Fibroblast of peridontal ligament (primary cell): ENCODE data around the gene SPATA12.
"Not testable (repeated sequence)": the region's sequence is repeated elsewhere in the genome, so short reads cannot be mapped to it uniquely, and the experiment has no call there.

Source experiments
- DNase-seq: peaks from one replicate; pipeline ENCODE4 v3.0.0-alpha.2; 2010; ENCODE audit errors: extremely low read depth

SPATA12 gene

GRCh38 chr3:57083266-57083995 lies 23.0 kb downstream of the SPATA12 start:
- DNase-seq: not testable (repeated sequence)

DNA sequence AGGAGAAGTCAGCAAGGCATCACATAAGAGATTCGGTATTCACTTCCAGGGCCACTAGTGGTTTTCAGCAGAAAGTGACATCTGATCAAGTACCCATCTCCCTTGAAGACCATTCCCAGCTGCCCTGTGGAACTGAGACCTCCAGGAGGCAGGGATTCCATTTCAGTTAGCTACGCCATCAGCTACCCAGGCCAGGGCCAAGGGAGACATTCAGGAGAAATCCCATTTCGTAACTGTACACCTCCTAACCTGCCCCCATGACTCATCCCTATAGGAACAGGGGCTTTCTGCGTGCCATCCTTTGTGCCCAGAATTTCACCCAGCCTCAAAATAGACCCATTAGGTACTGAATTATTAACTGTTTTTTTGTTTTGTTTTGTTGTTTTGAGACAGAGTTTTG lies 24.7 kb downstream of the SPATA12 start:
- DNase-seq: no peak

GRCh38 chr3:57086201-57086600 lies 25.7 kb downstream of the SPATA12 start:
- DNase-seq: no peak

DNA sequence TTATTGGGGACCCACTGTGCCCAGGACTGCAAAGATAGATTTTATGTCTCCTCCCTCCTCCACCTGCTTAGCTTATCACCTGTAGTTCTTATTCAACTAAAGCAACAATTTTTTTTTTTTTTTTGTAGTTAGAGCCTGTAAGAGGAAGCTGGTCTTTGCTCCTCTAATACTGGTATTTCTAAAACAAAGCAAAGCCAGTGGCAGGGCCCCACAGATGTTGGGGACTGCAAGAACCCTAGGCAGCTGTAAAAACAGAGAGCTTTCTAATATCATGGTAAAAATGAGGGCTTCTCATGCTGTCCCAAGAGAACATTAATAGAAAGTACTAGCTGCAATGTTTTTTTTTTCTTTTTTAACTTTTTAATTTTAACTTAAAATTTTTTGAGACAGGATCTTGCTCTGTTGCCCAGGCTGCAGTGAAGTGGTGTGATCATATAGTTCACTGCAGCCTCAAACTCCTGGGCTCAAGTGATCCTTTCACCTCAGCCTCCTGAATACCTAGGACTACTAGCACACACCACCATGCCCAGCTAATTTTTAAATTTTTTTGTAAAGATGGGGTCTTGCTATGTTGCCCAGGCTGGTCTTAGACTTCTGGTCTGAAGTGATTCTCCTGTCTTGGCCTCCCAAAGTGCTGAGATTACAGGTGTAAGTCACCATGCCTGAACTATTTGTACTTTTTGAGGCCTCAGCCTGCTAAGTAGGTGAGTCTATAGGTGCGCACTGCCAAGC lies 27.1 kb downstream of the SPATA12 start:
- no peak for DNase-seq

DNA sequence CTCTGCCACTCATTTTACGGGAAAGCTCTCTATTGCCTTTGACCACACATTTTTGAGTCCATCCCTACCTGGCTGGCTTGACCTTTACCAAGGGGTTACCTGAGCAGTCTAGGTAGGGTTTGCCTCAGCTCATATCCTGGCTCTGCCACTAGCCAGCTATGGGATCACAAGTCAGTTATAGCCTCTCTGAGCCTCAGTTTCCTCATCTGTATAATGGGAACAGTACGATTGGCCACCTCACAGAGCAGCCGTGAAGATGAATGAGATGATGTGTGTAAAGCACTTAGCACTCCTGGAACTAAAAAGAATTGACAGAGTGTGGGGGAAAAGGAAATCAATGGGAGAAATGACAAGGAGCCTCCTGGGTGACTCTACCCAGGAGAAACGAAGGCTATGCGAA lies 28.0 kb downstream of the SPATA12 start:
- no peak for DNase-seq

GRCh38 chr3:57089043-57089442 lies 28.6 kb downstream of the SPATA12 start:
- DNase-seq: no peak

DNA sequence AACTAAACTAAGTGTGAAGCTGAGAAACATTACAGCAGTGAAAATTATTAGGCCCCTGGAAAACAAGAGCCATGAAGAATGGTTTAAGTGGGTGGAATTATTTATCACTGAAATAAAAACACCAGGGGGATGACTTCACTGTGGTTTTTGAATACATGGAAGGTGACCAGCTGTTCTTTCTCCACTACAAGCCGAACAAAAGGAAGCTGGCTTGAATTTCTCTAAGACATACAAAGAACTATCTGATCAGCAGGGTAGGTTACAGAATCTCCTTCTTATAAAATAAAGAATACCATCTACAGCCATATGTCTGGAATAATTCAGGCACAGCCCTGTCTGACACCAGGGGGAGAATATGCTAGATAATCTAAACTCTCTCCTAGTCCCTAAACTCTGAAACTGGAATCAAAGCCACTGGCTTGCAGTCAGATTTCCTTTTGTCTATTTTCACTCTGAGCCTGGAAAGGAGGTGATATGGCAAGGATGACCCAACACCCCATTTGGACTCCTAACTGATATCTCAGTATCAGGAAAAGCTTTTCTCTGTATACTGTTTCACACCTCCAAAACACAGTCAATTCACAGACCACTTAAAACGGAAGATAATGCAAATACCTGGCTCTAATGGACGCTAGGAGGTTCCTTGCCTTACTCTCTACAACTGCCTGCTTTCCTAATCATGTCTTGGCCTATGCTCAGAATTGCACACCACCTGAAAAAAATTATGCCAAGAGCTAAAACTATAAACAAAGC lies 31.2 kb downstream of the SPATA12 start:
- peak; percentile 30 for DNase-seq

DNA sequence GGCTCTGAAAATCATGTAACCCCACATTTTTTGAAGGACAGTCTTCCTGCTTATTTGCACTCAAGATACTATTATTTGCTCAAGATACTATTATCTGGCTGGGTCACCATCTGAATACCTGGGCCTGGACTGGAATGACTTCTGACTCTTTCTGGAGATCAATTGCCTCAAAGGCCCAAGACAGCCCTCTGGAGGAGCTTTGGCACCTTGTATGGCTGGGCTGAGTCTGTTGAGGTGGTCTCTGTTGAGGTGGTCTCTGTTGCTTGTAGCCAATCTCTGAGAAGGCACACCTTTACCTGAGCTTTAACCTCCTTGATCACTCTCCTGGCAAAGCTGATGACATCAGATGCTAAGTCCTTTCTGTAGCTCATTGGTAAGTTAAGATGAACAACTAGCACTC lies 33.0 kb downstream of the SPATA12 start:
- DNase-seq: no peak

- no peak for DNase-seq
Measured at GRCh38 chr3:57093971-57094535, 33.6 kb downstream of the SPATA12 start.

- DNase-seq: peak; percentile 48
Measured at GRCh38 chr3:57094575-57094974, 34.1 kb downstream of the SPATA12 start.

DNA sequence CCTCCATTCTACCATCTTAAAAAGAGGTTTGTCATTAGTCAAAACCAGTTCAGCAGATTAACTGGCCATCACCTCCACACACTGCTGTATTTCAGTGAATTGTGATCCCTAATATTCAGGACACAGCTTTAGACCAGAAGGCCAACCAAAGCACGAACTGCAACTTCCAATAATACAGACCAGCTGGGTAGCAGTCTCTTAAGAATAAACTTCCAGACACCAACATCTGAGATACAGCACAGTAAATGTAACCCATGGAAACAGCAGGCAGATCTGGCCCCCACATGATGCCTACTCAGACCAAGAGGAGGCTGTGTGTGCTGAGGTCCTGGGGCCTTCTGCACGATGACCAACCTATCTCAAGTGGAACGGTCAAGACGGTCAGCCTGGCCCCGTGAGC lies 34.9 kb downstream of the SPATA12 start:
- peak; percentile 8 for DNase-seq

DNA sequence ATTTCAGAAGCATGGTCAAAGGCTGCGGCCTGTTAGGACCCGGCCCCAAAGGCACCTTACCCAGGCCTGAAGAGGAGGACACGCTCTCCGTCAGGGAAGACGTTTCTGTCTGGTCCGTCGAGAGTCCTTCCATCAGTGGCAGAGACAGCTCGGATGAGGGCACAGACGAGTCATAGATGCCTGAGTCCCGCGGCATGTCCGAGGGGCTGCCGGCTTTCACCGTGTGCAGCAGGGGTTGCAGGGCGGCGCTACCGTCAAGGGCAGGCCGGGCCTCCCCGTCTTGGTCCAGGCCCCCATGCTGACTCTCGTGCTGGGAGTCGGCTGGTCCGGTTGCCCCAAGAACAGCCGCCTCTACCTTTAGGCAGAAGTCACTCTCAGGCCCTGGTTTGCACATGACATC lies 37.1 kb downstream of the SPATA12 start:
- no peak for DNase-seq

- no peak for DNase-seq
Measured at GRCh38 chr3:57098418-57099310, 38.2 kb downstream of the SPATA12 start.

GRCh38 chr3:57100046-57100695 lies 39.7 kb downstream of the SPATA12 start:
- peak; percentile 86 for DNase-seq

- no peak for DNase-seq
Measured at GRCh38 chr3:57105585-57105984, 45.1 kb downstream of the SPATA12 start.

DNA sequence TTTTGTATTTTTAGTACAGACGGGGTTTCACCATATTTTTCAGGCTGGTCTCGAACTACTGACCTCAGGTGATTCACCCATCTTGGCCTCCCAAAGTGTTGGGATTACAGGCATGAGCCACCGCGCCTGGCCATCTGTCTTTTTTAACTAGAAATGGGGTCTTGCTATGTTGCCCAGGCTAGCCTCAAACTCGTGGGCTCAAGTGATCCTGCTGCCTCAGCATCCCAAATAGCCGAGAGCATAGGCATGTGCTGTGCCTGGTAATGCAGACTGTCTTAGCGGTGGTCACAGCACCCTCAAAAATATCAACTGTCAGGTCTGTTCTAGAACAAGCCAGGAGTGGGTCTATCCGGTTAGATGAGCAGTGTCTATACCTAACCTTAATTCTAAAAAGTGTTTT lies 48.2 kb downstream of the SPATA12 start:
- no peak for DNase-seq

DNA sequence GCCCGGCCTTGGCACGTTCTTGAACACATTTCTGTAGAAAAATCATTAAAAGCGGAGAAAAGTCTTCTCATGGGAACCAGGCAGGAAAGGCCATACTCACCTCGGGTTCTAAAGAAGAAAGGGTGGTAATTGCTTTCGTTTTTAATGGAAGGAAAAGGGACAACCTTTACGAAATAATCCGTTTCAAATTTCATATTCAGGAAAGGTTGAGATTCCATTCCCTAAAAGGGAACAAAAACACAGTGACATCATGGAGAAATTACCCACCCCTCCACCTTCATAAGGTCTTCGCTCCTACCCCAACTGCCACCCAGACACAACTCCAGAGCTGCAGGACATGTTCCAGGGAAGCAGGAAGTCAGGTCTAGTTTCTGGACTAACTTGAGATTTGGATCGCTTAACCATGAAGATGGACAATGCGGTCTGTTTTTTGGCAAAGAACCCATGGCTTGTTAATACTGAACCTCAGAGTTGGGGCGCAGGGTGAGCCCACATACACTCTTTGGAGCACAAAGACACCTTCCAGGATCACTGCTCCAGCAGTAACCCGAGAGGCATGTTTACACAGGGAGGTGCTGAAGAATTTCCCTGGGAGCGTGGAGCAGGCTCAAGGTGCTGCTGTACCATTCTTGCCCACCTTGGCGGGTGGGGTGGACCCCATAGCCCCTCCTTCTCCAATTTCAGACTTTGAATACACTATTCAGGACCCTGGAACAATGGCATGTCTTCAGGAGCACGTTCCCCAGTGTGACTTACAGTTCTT lies 49.2 kb downstream of the SPATA12 start:
- no peak for DNase-seq

- DNase-seq: no peak
Measured at GRCh38 chr3:57110214-57110613, 49.8 kb downstream of the SPATA12 start.

GRCh38 chr3:57110798-57111197 lies 50.3 kb downstream of the SPATA12 start:
- no peak for DNase-seq

DNA sequence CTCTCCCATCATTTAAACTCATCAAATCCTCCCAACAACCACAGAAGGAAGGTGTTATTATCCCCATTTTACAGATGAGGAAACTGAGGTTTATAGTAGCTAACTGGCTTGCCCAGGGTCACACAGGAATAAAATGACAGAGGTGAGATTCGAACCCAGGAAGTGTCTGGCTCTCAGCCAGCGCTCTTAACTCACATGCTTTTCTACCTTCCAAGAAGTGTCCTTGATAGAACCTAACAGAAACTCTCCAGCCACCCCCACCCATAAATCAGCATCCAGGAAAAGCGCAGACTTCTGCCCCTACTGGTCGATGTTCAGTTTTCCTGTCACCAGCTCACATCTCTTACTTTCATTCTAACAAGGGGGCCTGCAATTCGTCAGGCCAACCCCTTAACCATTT lies 51.7 kb downstream of the SPATA12 start:
- no peak for DNase-seq
